Stomach (tissue), 9 donors: ENCODE data around the gene SRP19. TPM values are rescaled to one million over a fixed set of nuclear protein-coding genes. Genes with fewer than 3 reads are reported as not detected.

Experiments
- DNase-seq, 2 donors: peaks; one replicate each; pipeline versions ENCODE4 v3.0.0 to v3.0.0-alpha.2; 2013 to 2019
- H3K27ac ChIP-seq, 5 donors: fragments of 200-600 bp in 4 of 5; sonication (generic) in 4 of 5; one replicate each; pipeline ENCODE4 v1.5.1; 2013 to 2019; ENCODE audit warnings: mild to moderate bottlenecking in 1 of 5, moderate library complexity in 1 of 5
- H3K27me3 ChIP-seq, 3 donors: fragments of 200-600 bp; sonication (generic); one replicate each; pipeline ENCODE4 v1.5.1; 2017 to 2019; ENCODE audit warnings: mixed run types in 1 of 3
- H3K36me3 ChIP-seq, 4 donors: fragments of 200-600 bp; sonication (generic); 1 replicate in 3 of 4; 2 replicates in 1 of 4; pipeline ENCODE4 v1.5.1; 2016 to 2019
- H3K4me1 ChIP-seq, 4 donors: fragments of 200-600 bp; sonication (generic); one replicate each; pipeline ENCODE4 v1.5.1; 2016 to 2019
- H3K4me3 ChIP-seq, 4 donors: fragments of 200-600 bp; sonication (generic) in 3 of 4; one replicate each; pipeline ENCODE4 v1.5.1; 2016 to 2019; ENCODE audit warnings: mild to moderate bottlenecking in 1 of 4
- H3K9me3 ChIP-seq, 4 donors: fragments of 200-600 bp; sonication (generic); one replicate each; pipeline ENCODE4 v1.5.1; 2016 to 2019
- EP300 ChIP-seq: sonication (generic); formaldehyde crosslinking; IDR thresholded peaks from one replicate; pipeline ENCODE4 v1.6.1; 2017; ENCODE audit warnings: antibody characterized with exemption
- POLR2A ChIP-seq, 4 donors: fragments of 450-650 bp; IDR thresholded peaks; one replicate each; pipeline ENCODE4 v1.6.1; 2016; ENCODE audit warnings: antibody characterized with exemption in 4 of 4, control low read depth in 2 of 4, mild to moderate bottlenecking in 1 of 4, moderate library complexity in 1 of 4
- POLR2AphosphoS5 ChIP-seq, 3 donors: sonication (generic); formaldehyde crosslinking; IDR thresholded peaks; one replicate each; pipeline ENCODE4 v1.6.1; 2016; ENCODE audit warnings: antibody characterized with exemption in 3 of 3
- WGBS, 5 donors: extraction: QIAGEN DNeasy Blood & Tissue Kit in 3 of 5; methylation state at CpG; one replicate each; pipeline versions ENCODE4 v1.1.5 to v1.1.7; 2013 to 2018; 5-methylcytosine and 5-hydroxymethylcytosine counted together
- intact Hi-C: fragments of 100-400 bp; cut with DNase I; formaldehyde crosslinking; loops from one replicate; pipeline ENCODE4 v1.15.1; 2023; ENCODE audit warnings: low total_unique reads
- polyA plus RNA-seq, 3 donors: library from polyadenylated mRNA; stranded (reverse); fragments of 200-250 nt; gene quantifications; one replicate each; pipeline ENCODE4 v1.2.3, GENCODE V29; 2013
- total RNA-seq, 5 donors: library from RNA; depleted of rRNA; stranded (reverse); fragments of >200 nt; gene quantifications; one replicate each; pipeline versions ENCODE4 v1.1.0 to v1.2.3, GENCODE V29; 2014 to 2016
- TF ChIP-seq, protein P1 (sequence below), 7 experiments: fragments of 450-650 bp in 4 of 7; fragments of 200-600 bp in 3 of 7; sonication (generic) in 3 of 7; IDR thresholded peaks; one replicate each; pipeline ENCODE4 v1.5.1; 2016 to 2019; ENCODE audit warnings: antibody characterized with exemption in 7 of 7, control low read depth in 2 of 7, mild to moderate bottlenecking in 1 of 7
- donor health status: healthy with polysubstance abuse.
- donor health status: Bipolar disorder and iron deficiency.
- donor health status: healthy.

SRP19 gene
- total and polyA plus RNA-seq, 8 donors = 3.2 to 99.3 (median 56.4) TPM

DNA sequence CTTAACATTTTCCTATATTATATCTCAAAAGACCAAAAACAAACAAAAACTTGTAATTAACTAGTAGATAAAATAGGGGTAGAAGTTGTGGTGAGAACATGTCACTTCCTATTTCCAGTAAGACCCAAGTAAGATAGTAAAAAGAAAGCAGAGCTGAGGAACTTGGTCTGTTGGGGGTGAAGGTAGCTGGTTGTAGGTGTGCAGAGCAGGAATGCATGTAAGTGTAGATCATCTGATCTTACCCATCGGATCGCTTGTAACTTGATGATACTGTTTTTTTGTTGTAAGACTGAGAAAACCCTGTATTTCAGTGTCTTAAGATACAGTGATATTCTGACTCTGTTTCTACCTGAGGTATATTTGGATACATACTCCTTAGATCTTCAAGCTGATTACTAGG, 5.7 kb downstream of the SRP19 start:
- intact Hi-C loops = no loop called here
- H3K27ac ChIP-seq = no peak overlapping the region
- H3K4me1 ChIP-seq = peaks cover 14 to 23% (median 20%) of the 10 kb centered on the region in 4 donors
- H3K36me3 ChIP-seq = peaks cover 27 to 87% (median 85%) of the 10 kb centered on the region in 4 donors
- no peaks in the 10 kb centered on the region for H3K27me3 ChIP-seq
- WGBS, 5 donors = 88 to 96% (median 89%) methylated on average over 2 of the region's 2 CpGs
- no peak overlapping the region for H3K4me3 ChIP-seq
- no peak for DNase-seq
- TF ChIP-seq, protein P1, sequence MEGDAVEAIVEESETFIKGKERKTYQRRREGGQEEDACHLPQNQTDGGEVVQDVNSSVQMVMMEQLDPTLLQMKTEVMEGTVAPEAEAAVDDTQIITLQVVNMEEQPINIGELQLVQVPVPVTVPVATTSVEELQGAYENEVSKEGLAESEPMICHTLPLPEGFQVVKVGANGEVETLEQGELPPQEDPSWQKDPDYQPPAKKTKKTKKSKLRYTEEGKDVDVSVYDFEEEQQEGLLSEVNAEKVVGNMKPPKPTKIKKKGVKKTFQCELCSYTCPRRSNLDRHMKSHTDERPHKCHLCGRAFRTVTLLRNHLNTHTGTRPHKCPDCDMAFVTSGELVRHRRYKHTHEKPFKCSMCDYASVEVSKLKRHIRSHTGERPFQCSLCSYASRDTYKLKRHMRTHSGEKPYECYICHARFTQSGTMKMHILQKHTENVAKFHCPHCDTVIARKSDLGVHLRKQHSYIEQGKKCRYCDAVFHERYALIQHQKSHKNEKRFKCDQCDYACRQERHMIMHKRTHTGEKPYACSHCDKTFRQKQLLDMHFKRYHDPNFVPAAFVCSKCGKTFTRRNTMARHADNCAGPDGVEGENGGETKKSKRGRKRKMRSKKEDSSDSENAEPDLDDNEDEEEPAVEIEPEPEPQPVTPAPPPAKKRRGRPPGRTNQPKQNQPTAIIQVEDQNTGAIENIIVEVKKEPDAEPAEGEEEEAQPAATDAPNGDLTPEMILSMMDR (IDR thresholded peaks at IDR 0.05) = no peak
- TF ChIP-seq POLR2A (IDR thresholded peaks at IDR 0.05) (no peak), EP300 (no peak), POLR2AphosphoS5 (IDR thresholded peaks at IDR 0.05) (no peak)
- no peaks in the 10 kb centered on the region for H3K9me3 ChIP-seq

DNA sequence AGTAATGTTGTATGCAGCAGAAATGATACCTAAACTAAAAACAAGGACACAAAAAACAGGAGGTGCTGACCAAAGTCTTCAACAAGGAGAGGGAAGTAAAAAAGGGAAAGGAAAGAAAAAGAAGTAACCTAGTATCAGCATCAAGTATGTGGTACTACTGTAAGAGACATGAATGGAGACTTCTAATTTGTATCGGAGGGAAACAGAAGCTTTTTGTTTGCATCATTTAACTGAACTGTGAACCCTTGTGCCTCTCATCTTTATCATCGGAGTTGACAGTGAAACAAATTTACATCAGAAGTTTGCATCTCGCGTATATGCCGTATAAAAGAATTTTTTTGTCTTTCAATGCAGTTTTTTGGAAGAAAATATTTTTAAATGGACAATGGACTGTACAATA, 6.3 kb downstream of the SRP19 start:
- no peaks in the 10 kb centered on the region for H3K27me3 ChIP-seq
- H3K36me3 ChIP-seq = peaks cover 27 to 89% (median 86%) of the 10 kb centered on the region in 4 donors
- H3K4me3 ChIP-seq = no peak overlapping the region

DNA sequence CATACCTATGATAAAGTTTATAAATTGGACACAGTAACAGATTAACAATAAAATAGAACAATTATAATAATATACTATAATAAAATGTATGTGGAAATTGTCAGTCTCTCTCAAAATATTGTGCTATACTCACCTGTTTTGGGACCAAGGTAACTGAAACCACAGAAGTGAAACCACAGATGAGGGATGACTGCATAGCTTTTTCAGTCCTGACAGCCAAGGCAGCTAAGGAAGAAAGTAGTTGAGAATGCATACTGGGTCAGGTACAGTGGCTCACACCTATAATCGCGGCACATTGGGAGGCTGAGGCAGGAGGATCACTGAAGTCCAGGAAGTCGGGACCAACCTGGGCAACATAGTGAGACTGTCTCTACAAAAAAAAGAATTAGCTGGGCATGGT, 8.9 kb downstream of the SRP19 start:
- H3K27ac ChIP-seq = no peak overlapping the region
- intact Hi-C loops = no loop called here
- 90 to 100% (median 96%) methylated on average over 3 of the region's 3 CpGs for WGBS, 5 donors
- H3K36me3 ChIP-seq = peaks cover 21 to 82% (median 73%) of the 10 kb centered on the region in 4 donors
- no peak for TF ChIP-seq EP300
- no peak for TF ChIP-seq POLR2AphosphoS5 (IDR thresholded peaks at IDR 0.05)
- no peak for TF ChIP-seq POLR2A (IDR thresholded peaks at IDR 0.05)
- TF ChIP-seq, protein P1 (IDR thresholded peaks at IDR 0.05) = no peak
- DNase-seq = no peak
- no peaks in the 10 kb centered on the region for H3K27me3 ChIP-seq
- H3K4me1 ChIP-seq = no peaks in the 10 kb centered on the region
- no peaks in the 10 kb centered on the region for H3K9me3 ChIP-seq
- no peak overlapping the region for H3K4me3 ChIP-seq

More for the DNA sequence above, 6.3 kb downstream of the SRP19 start:
- Histone ChIP-seq H3K4me1 (peaks cover 7 to 16% (median 14%) of the 10 kb centered on the region in 4 donors), H3K27ac (no peak overlapping the region), H3K9me3 (no peaks in the 10 kb centered on the region)
- TF ChIP-seq EP300 (no peak), POLR2A (IDR thresholded peaks at IDR 0.05) (no peak), POLR2AphosphoS5 (IDR thresholded peaks at IDR 0.05) (no peak)
- TF ChIP-seq, protein P1 (IDR thresholded peaks at IDR 0.05) = no peak
- no peak for DNase-seq
- intact Hi-C loops = no loop called here
- WGBS, 5 donors = 93 to 97% (median 96%) methylated on average over 5 of the region's 5 CpGs

DNA sequence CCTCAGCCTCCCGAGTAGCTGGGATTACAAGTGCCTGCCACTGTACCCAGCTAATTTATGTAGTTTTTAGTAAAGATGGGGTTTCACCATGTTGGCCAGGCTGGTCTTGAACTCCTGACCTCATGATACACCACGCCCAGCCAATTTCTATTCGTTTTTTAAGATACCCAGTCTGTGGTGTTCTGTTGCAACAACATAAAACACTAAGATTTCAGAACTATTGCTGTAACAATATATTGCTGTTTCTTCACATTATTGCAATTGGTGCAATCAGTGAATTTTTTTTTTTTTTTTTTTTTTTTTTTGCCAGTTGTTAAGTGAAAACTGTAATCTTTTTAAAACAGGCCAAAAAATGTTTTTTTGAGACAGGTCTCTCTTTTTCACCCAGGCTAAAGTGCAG, 9.9 kb downstream of the SRP19 start:
- Histone ChIP-seq H3K27me3 (no peaks in the 10 kb centered on the region), H3K4me3 (no peak overlapping the region), H3K27ac (no peak overlapping the region), H3K9me3 (no peaks in the 10 kb centered on the region), H3K36me3 (peaks cover 12 to 82% (median 72%) of the 10 kb centered on the region in 4 donors), H3K4me1 (no peaks in the 10 kb centered on the region)
- intact Hi-C loops = no loop called here
- no peak for TF ChIP-seq POLR2A (IDR thresholded peaks at IDR 0.05)
- TF ChIP-seq POLR2AphosphoS5 (IDR thresholded peaks at IDR 0.05) = no peak
- no peak for TF ChIP-seq EP300
- TF ChIP-seq, protein P1 (IDR thresholded peaks at IDR 0.05) = no peak
- DNase-seq = no peak
- WGBS, 5 donors = 45 to 82% (median 61%) methylated on average over 3 of the region's 3 CpGs
